SK-N-SH treated with all-trans-retinoic acid at 6 μM for 48 hours (cell line): Measurements from ENCODE around the gene SPEM2.

ENCODE experiments used
- ZC3H10 ChIP-seq: fragments of 250-450 bp; sonication (Bioruptor Pico); IDR thresholded peaks from 2 replicates; pipeline ENCODE4 v1.5.1; 2021; ENCODE audit warnings: mild to moderate bottlenecking, moderate library complexity
- ZNF565 ChIP-seq: fragments of 450-650 bp; formaldehyde crosslinking; conservative IDR thresholded peaks from 2 replicates; pipeline ENCODE4 v1.5.0; 2020; ENCODE audit warnings: low read depth, mild to moderate bottlenecking, moderate library complexity

DNA sequence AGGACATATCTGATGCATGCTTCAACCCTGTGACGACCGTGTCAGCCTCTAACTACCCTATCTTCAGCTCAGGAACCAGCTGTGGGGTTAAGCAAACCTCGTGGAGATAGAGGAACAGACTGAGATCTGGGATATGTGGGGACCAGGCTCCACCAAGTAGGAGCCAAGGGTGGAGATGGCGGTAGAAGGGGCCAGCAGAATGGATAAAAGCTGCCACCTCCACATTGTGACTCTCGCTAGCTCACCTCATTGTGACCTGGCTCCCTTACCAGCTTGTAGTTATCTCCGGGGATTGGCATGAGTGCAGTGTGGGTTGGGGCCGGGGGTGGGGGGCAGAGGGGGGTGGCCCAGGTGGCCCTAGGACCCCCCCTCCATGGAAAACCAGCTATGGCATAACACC lies at the start of gene SPEM2:
- TF ChIP-seq ZNF565 (no peak), ZC3H10 (CRISPR knock-in tag) (no peak)
